Activated naive CD8-positive, alpha-beta T cell treated with anti-CD3 and anti-CD28 coated beads, Interleukin-2, amount 10 ng/mL, durations not matched to agents 7 days and 5 days (primary cell): Measurements from ENCODE around the gene BTBD18. TPM values are rescaled to one million over a fixed set of nuclear protein-coding genes. Genes with fewer than 3 reads are reported as not detected.
"Not testable (repeated sequence)": the region's sequence is repeated elsewhere in the genome, so short reads cannot be mapped to it uniquely, and the experiment has no call there.

Source experiments
- ATAC-seq: fragments of 150-1000 bp; cut with Tn5 transposase; one replicate; pipeline ENCODE4 v1.10.0; 2021; ENCODE audit warnings: low read depth, moderate library complexity
- POLR2A ChIA-PET: fragments of 350-600 bp; sonication (Branson Sonifier 250); formaldehyde crosslinking; loops from one replicate; lab custom pipeline; 2021; ENCODE audit warnings: antibody characterized with exemption; lab: Charles Lee
- DNase-seq: peaks from one replicate; pipeline ENCODE4 v3.0.0; 2021
- H3K27ac Mint-ChIP-seq: one replicate; pipeline ENCODE4 v1.8.0; 2022; ENCODE audit warnings: mild to moderate bottlenecking, mixed read lengths
- H3K27me3 Mint-ChIP-seq: one replicate; pipeline ENCODE4 v1.8.0; 2022; ENCODE audit warnings: mild to moderate bottlenecking, moderate library complexity, mixed read lengths
- H3K36me3 Mint-ChIP-seq: one replicate; pipeline ENCODE4 v1.8.0; 2021; ENCODE audit warnings: mild to moderate bottlenecking, mixed read lengths
- H3K4me1 Mint-ChIP-seq: one replicate; pipeline ENCODE4 v1.8.0; 2021; ENCODE audit warnings: mixed read lengths
- H3K4me3 Mint-ChIP-seq: one replicate; pipeline ENCODE4 v1.8.0; 2022; ENCODE audit warnings: mild to moderate bottlenecking, moderate library complexity, mixed read lengths
- H3K9me3 Mint-ChIP-seq: one replicate; pipeline ENCODE4 v1.8.0; 2021; ENCODE audit warnings: mixed read lengths
- total RNA-seq, 2 experiments: library from RNA; stranded (reverse); gene quantifications; one replicate each; pipeline ENCODE4 v1.2.3, GENCODE V29; 2021

BTBD18 gene
- total RNA-seq, 2 experiments from 2014 or later: not detected

DNA sequence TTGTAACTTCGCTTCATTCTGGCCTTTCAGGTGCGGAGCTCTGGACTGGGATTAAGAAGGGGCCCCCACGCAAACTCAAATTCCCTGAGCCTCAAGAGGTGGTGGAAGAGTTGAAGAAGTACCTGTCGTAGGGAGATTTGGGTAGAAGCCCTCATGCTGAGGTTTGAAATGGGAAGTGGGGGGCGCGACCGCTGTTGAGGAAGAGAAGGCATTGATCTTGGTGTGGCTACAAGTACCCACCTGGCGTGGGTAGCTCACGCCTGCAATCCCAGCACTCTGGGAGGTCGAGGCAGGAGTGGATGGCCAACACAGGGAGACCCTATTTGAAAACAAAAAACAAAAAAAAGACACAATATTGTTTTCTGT lies 9.5 kb downstream of the BTBD18 start:
- H3K27ac Mint-ChIP-seq: peak overlapping the region; percentile 100
- no peaks in the 10 kb centered on the region for H3K27me3 Mint-ChIP-seq
- no peak for ATAC-seq
- peak overlapping the region; percentile 100 for H3K4me3 Mint-ChIP-seq
- POLR2A ChIA-PET: interaction anchor here (0.6 to 2.5 kb wide), 22 partner anchors 10 to 836 kb away, joined by 3 to 36 read pairs (median 4); partner anchors contain the start of genes BTBD18, MED19, SLC43A1 and TIMM10
- H3K36me3 Mint-ChIP-seq: peaks cover 38% of the 10 kb centered on the region
- DNase-seq: no peak
- peaks cover 36% of the 10 kb centered on the region for H3K4me1 Mint-ChIP-seq
- H3K9me3 Mint-ChIP-seq: no peaks in the 10 kb centered on the region

DNA sequence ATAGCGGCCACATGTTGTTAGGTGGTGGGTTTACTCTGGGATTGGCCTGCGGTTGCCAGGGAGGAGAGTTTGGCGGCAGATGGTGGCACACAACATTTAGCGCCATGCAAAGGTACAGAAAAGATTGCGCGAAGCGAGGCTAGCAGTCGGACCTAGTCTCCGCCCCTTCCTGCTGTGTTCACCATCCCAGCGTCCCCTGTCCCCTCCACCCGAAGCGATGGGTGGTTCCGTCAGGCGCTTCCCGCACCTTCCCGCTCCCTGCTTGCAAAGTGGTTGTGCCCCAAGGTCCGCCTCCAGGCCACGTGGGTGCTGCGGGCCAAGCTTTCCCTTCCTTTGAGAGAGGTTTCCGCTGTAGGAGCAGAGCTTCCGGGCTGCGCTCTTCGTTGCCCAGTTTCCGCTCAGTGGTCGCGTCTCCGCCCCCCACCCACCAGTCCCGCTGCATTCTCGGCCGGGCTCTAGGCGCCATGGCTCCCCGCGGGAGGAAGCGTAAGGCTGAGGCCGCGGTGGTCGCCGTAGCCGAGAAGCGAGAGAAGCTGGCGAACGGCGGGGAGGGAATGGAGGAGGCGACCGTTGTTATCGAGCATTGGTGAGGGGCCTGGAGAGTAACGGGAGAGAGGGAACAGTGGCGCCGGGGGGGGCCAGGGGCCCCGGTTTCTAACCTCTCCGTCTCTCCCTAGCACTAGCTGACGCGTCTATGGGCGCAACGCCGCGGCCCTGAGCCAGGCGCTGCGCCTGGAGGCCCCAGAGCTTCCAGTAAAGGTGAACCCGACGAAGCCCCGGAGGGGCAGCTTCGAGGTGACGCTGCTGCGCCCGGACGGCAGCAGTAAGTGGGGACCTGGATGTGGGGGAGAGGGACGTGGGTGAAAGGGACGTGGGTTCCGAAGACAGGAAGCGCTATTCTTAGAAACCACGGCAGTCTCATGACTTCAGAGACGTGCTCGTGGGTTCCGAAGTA lies 10.2 kb downstream of the BTBD18 start, which contains the start of gene SELENOH:
Gene SELENOH (plus strand): TSS at position 360 of the 955 bp plus-strand sequence. CDS start 105 bp downstream, at position 465.
- ATAC-seq (peak; percentile 90), DNase-seq (peak; percentile 92)
- H3K4me3 Mint-ChIP-seq: peak within 1 kb of the TSS; percentile 100
- no peaks in the 10 kb centered on the region for H3K27me3 Mint-ChIP-seq
- peaks cover 35% of the 10 kb centered on the region for H3K36me3 Mint-ChIP-seq
- H3K4me1 Mint-ChIP-seq: peaks cover 31% of the 10 kb centered on the region
- POLR2A ChIA-PET: interaction anchor here (0.7 to 2.5 kb wide), 25 partner anchors 10 to 837 kb away, joined by 3 to 36 read pairs (median 4); partner anchors contain the start of genes BTBD18, MED19, SLC43A1 and TIMM10
- H3K27ac Mint-ChIP-seq: peak within 1 kb of the TSS; percentile 100
- no peaks in the 10 kb centered on the region for H3K9me3 Mint-ChIP-seq

DNA sequence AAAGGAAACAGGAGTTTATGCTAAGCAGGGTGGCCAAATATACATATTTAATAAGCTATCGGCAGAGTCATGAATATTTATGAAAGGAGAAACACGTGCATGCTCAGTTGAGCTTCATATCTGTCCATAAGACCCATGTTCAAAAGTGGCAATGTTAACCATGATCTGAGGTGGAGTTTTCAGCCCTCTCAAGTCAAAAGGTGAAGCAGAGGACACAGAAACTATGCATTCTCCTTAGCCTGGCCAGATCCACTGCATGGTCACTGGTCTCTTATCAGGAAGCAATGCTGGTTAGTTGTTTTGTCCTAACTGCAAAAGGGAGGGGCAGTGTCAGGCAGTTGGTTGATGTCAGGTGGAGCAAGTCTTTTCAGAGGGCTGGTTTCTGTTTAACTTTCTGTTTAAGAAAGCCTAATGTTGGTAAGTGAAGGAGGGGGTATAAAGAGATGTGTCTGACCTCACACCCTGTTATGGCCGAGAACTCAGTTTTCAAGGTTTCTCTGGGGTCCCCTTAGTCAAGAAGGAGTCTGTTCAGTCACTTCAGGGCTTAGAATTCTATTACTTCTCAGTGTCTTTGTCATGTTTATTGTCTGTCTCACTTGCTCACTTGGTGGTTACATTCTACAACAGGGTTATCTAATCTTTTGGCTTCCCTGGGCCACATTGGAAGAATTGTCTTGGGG lies 15.9 kb downstream of the BTBD18 start:
- H3K27ac Mint-ChIP-seq: peak overlapping the region; percentile 74
- DNase-seq: no peak
- H3K27me3 Mint-ChIP-seq: no peaks in the 10 kb centered on the region
- POLR2A ChIA-PET: interaction anchor here (0.6 to 1.2 kb wide), 4 partner anchors 11 to 202 kb away, joined by 3 to 6 read pairs (median 4); no protein-coding TSS in a partner anchor
- H3K36me3 Mint-ChIP-seq: peaks cover 12% of the 10 kb centered on the region
- H3K9me3 Mint-ChIP-seq: no peaks in the 10 kb centered on the region
- no peak overlapping the region for H3K4me3 Mint-ChIP-seq
- peaks cover 14% of the 10 kb centered on the region for H3K4me1 Mint-ChIP-seq
- no peak for ATAC-seq

DNA sequence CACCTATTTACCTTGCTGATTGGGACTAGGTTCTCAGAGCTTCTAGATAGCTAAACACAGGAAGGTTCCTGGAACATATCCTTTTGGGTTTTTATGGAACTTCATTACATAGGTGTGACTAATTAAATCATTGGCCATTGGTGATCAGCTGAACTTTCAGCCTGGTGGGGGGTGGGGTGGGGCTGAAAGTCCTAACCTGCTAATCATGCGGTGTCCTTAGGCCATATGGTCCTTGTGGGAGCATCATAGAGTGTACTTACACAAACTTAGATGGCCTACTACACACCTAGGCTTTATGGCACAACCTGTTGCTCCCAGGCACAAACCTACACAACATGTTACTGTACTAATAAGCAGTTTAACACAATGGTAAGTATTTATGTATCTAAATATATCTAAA lies 19.0 kb downstream of the BTBD18 start:
- POLR2A ChIA-PET: interaction anchor here (1.1 kb wide), 1 partner anchor 13 kb away, joined by 3 read pairs; no protein-coding TSS in a partner anchor

DNA sequence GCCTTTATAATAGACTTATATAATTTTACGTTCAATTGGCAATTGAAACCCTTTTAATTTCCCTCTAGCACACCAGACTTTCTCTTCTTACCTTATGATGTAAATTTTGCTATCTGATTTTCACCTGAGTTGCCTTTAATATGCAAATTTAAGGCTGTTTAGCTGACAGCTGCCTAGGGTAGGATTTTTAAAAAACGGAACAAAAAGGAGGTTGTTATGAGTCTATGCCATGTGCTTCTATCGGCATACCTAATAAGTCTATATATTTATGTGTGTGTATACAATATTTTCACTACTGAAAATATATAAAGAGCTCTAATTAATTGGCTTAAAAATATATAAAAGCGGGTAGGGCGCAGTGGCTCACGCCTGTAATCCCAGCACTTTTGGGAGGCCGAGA lies 22.1 kb downstream of the BTBD18 start:
- H3K9me3 Mint-ChIP-seq: no peaks in the 10 kb centered on the region
- POLR2A ChIA-PET: no interaction called here
- H3K27ac Mint-ChIP-seq: no peak overlapping the region
- no peak for DNase-seq
- peaks cover 6% of the 10 kb centered on the region for H3K36me3 Mint-ChIP-seq
- H3K4me3 Mint-ChIP-seq: no peak overlapping the region
- peaks cover 5% of the 10 kb centered on the region for H3K4me1 Mint-ChIP-seq
- H3K27me3 Mint-ChIP-seq: no peaks in the 10 kb centered on the region
- no peak for ATAC-seq

More for the DNA sequence above, 19.0 kb downstream of the BTBD18 start:
- no peaks in the 10 kb centered on the region for H3K9me3 Mint-ChIP-seq
- H3K4me3 Mint-ChIP-seq: no peak overlapping the region
- DNase-seq (no peak), ATAC-seq (no peak)
- H3K4me1 Mint-ChIP-seq: peaks cover 14% of the 10 kb centered on the region
- H3K27me3 Mint-ChIP-seq: no peaks in the 10 kb centered on the region
- H3K27ac Mint-ChIP-seq: no peak overlapping the region
- H3K36me3 Mint-ChIP-seq: peaks cover 6% of the 10 kb centered on the region

DNA sequence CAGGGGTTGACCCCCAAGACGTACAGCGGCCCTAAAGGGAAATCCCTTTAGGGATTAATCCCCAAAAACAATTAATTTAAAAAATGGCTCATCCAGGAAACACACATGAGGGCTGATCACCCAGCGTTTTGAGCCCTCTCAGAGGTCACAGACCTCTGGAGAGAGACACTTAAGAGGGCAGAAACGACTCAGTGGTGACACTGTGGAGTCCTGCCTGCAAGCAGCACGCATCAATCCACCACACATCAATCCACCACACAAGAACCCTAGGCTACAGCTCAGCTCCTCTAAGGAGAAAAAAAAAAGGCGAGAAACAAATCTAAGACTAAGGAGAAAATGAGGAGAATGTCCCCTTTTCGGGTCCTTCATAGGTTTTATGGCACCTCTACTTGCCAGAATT lies 22.8 kb downstream of the BTBD18 start:
- no peaks in the 10 kb centered on the region for H3K27me3 Mint-ChIP-seq
- POLR2A ChIA-PET: no interaction called here
- H3K9me3 Mint-ChIP-seq: no peaks in the 10 kb centered on the region
- no peak for ATAC-seq
- no peak for DNase-seq
- H3K27ac Mint-ChIP-seq: no peak overlapping the region
- no peak overlapping the region for H3K4me3 Mint-ChIP-seq
- H3K4me1 Mint-ChIP-seq: peaks cover 5% of the 10 kb centered on the region
- peaks cover 4% of the 10 kb centered on the region for H3K36me3 Mint-ChIP-seq

DNA sequence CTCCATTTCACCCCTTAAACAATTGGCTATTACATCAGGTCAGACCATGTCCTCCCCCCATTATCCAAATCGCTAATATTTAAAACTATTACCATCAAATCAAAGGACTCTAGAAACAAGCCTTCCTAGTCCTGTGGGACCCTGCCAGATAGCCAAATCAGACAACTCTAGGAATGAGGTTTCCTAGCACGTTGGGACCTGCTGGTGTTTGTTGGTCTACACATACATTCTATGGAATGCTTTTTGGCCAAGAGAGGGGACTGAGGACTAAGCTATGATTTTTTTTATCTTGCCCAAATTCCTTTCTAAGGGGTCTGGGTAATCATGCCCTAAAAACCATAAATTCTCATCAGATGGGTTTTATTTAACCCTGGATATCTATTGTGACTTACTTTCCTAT lies 24.4 kb downstream of the BTBD18 start:
- Mint-ChIP-seq H3K27me3 (no peaks in the 10 kb centered on the region), H3K9me3 (no peaks in the 10 kb centered on the region), H3K4me1 (peaks cover 5% of the 10 kb centered on the region), H3K36me3 (peaks cover 4% of the 10 kb centered on the region), H3K4me3 (no peak overlapping the region), H3K27ac (no peak overlapping the region)
- ATAC-seq (no peak), DNase-seq (no peak)
- POLR2A ChIA-PET: no interaction called here

DNA sequence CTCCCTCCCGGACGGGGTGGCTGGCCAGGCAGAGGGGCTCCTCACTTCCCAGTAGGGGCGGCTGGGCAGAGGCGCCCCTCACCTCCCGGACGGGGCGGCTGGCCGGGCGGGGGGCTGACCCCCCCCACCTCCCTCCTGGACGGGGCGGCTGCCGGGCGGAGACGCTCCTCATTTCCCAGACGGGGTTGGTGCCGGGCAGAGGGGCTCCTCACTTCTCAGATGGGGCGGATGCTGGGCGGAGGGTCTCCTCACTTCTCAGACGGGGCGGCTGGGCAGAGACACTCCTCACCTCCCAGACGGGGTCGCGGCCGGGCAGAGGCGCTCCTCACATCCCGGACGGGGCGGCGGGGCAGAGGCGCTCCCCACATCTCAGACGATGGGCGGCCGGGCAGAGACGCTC lies 34.9 kb downstream of the BTBD18 start:
- H3K4me1 Mint-ChIP-seq: peaks cover 12% of the 10 kb centered on the region
- H3K9me3 Mint-ChIP-seq, H3K4me3 Mint-ChIP-seq, H3K27ac Mint-ChIP-seq, DNase-seq, ATAC-seq, H3K27me3 Mint-ChIP-seq, POLR2A ChIA-PET: not testable (repeated sequence)
- peaks cover 10% of the 10 kb centered on the region for H3K36me3 Mint-ChIP-seq

DNA sequence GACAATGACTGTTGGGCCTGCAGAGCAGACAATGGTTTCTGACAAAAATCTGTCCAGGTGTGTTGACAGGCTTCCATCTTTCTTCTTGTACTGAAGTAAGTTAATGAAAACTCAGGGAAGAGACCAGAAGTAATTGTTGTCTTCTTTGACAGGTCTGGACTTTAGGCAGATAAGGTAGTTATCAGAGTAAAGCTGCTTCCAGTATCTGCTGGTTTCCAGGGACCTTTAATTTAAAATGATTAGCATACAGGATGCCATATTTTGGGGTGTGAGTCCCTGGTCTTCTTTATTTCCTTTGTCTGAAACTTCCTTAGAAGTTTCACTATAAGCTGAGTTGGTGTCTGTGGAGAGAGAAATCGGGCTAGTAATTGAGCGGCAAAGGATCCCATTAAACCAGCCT lies 37.8 kb downstream of the BTBD18 start:
- no peaks in the 10 kb centered on the region for H3K9me3 Mint-ChIP-seq
- peaks cover 8% of the 10 kb centered on the region for H3K36me3 Mint-ChIP-seq
- no peaks in the 10 kb centered on the region for H3K27me3 Mint-ChIP-seq
- POLR2A ChIA-PET: interaction anchor here (1.0 kb wide), 2 partner anchors 18 to 28 kb away, joined by 6 read pairs; partner anchors contain the start of gene SELENOH
- H3K4me1 Mint-ChIP-seq: peaks cover 28% of the 10 kb centered on the region
- DNase-seq (no peak), ATAC-seq (no peak)
- H3K27ac Mint-ChIP-seq: peak overlapping the region; percentile 93
- peak overlapping the region; percentile 97 for H3K4me3 Mint-ChIP-seq

DNA sequence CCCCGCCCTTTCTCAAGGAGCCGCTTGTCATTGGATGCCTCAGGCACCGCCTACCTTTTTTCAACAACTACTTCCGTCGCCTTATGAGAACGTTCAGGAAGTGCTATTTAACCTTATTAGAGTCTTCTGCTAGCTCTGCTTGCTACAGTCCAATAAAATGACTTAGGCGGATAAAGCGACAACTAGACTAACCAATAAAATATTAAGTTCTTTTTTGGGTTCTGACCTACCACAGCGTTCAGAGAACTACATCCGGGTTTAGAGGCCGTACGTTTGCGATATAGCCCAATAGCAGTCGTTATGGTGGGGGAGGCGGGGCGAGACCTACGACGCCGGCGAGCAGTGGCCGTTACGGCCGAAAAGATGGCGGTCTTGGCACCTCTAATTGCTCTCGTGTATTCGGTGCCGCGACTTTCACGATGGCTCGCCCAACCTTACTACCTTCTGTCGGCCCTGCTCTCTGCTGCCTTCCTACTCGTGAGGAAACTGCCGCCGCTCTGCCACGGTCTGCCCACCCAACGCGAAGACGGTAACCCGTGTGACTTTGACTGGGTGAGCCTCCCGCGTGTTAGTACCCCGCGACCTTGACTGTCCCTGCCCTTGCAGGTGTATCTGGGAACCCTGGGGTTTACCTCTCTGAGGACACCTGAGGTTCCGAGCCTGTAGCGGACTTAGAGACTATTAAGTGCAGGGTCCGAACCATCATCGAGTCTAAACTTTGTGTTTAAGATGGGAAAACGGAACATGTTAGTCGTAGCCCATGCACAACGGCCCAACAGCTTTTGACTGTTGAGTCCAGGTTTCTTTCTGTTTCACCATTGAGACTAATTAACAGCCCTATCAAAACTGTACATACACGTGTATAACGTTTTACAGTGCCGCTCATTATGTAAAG lies 39.1 kb downstream of the BTBD18 start, which contains the start of gene TMX2:
Gene TMX2 (plus strand): TSS at position 338 of the 895 bp plus-strand sequence. CDS start 26 bp downstream, at position 364.
- peak within 1 kb of the TSS; percentile 93 for H3K27ac Mint-ChIP-seq
- ATAC-seq: peak; percentile 96
- peak; percentile 86 for DNase-seq
- H3K36me3 Mint-ChIP-seq: peaks cover 7% of the 10 kb centered on the region
- peaks cover 36% of the 10 kb centered on the region for H3K4me1 Mint-ChIP-seq
- no peaks in the 10 kb centered on the region for H3K27me3 Mint-ChIP-seq
- POLR2A ChIA-PET: interaction anchor here (0.6 to 2.9 kb wide), 9 partner anchors 9 to 223 kb away, joined by 3 to 17 read pairs (median 5); partner anchors contain the start of gene SELENOH
- H3K9me3 Mint-ChIP-seq: no peaks in the 10 kb centered on the region
- peak within 1 kb of the TSS; percentile 97 for H3K4me3 Mint-ChIP-seq

DNA sequence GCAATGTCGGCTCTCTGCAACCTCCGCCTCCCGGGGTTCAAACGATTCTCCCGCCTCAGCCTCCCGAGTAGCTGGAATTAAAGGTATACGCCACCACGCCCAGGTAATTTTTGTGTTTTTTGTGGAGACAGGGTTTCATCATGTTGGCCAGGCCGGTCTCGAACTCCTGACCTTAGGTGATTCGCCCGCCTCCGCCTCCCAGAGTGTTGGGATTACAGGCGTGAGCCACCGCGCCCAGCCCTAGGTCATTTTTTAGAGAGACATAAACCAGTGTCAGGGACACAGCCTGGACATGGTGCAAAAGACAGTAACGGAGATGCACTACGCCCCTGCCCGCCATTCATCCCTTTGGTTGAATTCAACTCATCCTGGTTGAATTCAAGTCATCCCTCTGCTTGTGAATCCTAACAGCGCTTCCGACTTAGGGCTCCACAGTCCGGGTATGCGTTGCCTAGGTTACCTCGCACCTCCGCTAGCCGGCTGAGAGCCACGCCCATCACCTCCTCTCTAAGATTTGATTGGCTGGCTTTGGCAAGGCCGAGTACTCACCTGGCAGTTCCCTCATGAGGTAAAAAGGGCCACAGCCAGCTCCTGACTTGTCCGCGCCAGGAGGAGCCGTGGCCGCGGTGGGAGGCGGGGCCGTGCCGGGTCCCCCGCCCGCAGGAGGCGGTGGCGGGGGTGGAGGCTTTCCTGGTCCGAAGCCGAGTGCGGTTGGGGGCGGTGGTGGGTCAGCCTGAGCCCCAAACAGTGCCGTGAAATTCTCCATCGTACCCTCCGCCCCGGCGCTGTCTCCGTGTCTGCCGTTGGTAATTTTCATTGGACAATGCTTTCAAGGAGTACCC lies 40.0 kb downstream of the BTBD18 start, which contains the start of gene MED19:
Gene MED19 (minus strand): TSS at position 802 of the 842 bp plus-strand sequence. CDS start 36 bp downstream, at position 766.
- POLR2A ChIA-PET: interaction anchor here (0.6 to 2.9 kb wide), 9 partner anchors 8 to 222 kb away, joined by 3 to 17 read pairs (median 5); partner anchors contain the start of gene SELENOH
- Mint-ChIP-seq H3K36me3 (peaks cover 6% of the 10 kb centered on the region), H3K4me3 (peak within 1 kb of the TSS; percentile 97), H3K27me3 (no peaks in the 10 kb centered on the region), H3K27ac (peak within 1 kb of the TSS; percentile 93), H3K4me1 (peaks cover 36% of the 10 kb centered on the region), H3K9me3 (no peaks in the 10 kb centered on the region)
- ATAC-seq: peak; percentile 41
- DNase-seq: peak; percentile 78
